Activated naive CD8-positive, alpha-beta T cell treated with anti-CD3 and anti-CD28 coated beads for 36 hours (primary cell): ENCODE results near the gene TMEM62. TPM values are rescaled to one million over a fixed set of nuclear protein-coding genes. Genes with fewer than 3 reads are reported as not detected.

Experiments used
- DNase-seq: peaks from one replicate; pipeline ENCODE4 v3.0.0; 2021
- H3K27ac Mint-ChIP-seq: one replicate; pipeline ENCODE4 v1.8.0; 2022; ENCODE audit warnings: mild to moderate bottlenecking, moderate library complexity, mixed read lengths
- H3K27me3 Mint-ChIP-seq: one replicate; pipeline ENCODE4 v1.8.0; 2022; ENCODE audit warnings: mild to moderate bottlenecking, mixed read lengths
- H3K36me3 Mint-ChIP-seq: one replicate; pipeline ENCODE4 v1.8.0; 2021; ENCODE audit warnings: mild to moderate bottlenecking, mixed read lengths
- H3K4me1 Mint-ChIP-seq: one replicate; pipeline ENCODE4 v1.8.0; 2021; ENCODE audit warnings: mixed read lengths
- H3K4me3 Mint-ChIP-seq: one replicate; pipeline ENCODE4 v1.8.0; 2022; ENCODE audit warnings: mild to moderate bottlenecking, moderate library complexity, mixed read lengths
- H3K9me3 Mint-ChIP-seq: one replicate; pipeline ENCODE4 v1.8.0; 2022; ENCODE audit warnings: mixed read lengths
- total RNA-seq, 2 experiments: library from RNA; stranded (reverse); gene quantifications; one replicate each; pipeline ENCODE4 v1.2.3, GENCODE V29; 2021

The TMEM62 gene
- total RNA-seq = 10 to 100 TPM; 13.8 to 13.9 TPM

GRCh38 chr15:43133430-43134156 is at the start of gene TMEM62:
Gene TMEM62 (plus strand): TSS chr15:43133586. CDS start chr15:43133803, 217 bp downstream.
- H3K36me3 Mint-ChIP-seq = peaks cover 20% of the 10 kb centered on the region
- peaks cover 4% of the 10 kb centered on the region for H3K9me3 Mint-ChIP-seq
- peak; percentile 72 for DNase-seq

GRCh38 chr15:43085921-43086320 is 47.5 kb upstream of the TMEM62 start:
- no peaks in the 10 kb centered on the region for H3K27me3 Mint-ChIP-seq
- no peak overlapping the region for H3K27ac Mint-ChIP-seq
- H3K36me3 Mint-ChIP-seq = peaks cover 25% of the 10 kb centered on the region
- H3K4me3 Mint-ChIP-seq = no peak overlapping the region
- no peaks in the 10 kb centered on the region for H3K9me3 Mint-ChIP-seq
- H3K4me1 Mint-ChIP-seq = peaks cover 18% of the 10 kb centered on the region
- DNase-seq = no peak

More at GRCh38 chr15:43133430-43134156, at the start of gene TMEM62:
- Mint-ChIP-seq H3K27ac (peak within 1 kb of the TSS; percentile 75), H3K27me3 (no peaks in the 10 kb centered on the region), H3K4me1 (peaks cover 15% of the 10 kb centered on the region), H3K4me3 (peak within 1 kb of the TSS; percentile 90)

- no peak for DNase-seq
- Mint-ChIP-seq H3K4me1 (peaks cover 18% of the 10 kb centered on the region), H3K27me3 (no peaks in the 10 kb centered on the region), H3K4me3 (no peak overlapping the region), H3K9me3 (no peaks in the 10 kb centered on the region), H3K36me3 (peaks cover 22% of the 10 kb centered on the region), H3K27ac (no peak overlapping the region)
Observed at GRCh38 chr15:43086551-43086950, 46.8 kb upstream of the TMEM62 start.

- Mint-ChIP-seq H3K4me3 (no peak overlapping the region), H3K27ac (no peak overlapping the region), H3K4me1 (peaks cover 28% of the 10 kb centered on the region), H3K36me3 (peaks cover 20% of the 10 kb centered on the region), H3K9me3 (no peaks in the 10 kb centered on the region), H3K27me3 (no peaks in the 10 kb centered on the region)
- DNase-seq = no peak
Observed at GRCh38 chr15:43091859-43092258, 41.5 kb upstream of the TMEM62 start.

- H3K4me3 Mint-ChIP-seq = no peak overlapping the region
- H3K27me3 Mint-ChIP-seq = no peaks in the 10 kb centered on the region
- no peak overlapping the region for H3K27ac Mint-ChIP-seq
- H3K9me3 Mint-ChIP-seq = no peaks in the 10 kb centered on the region
- peaks cover 26% of the 10 kb centered on the region for H3K36me3 Mint-ChIP-seq
- DNase-seq = no peak
- H3K4me1 Mint-ChIP-seq = peaks cover 34% of the 10 kb centered on the region
Observed at GRCh38 chr15:43093026-43093425, 40.4 kb upstream of the TMEM62 start.

- H3K4me3 Mint-ChIP-seq = no peak overlapping the region
- no peak overlapping the region for H3K27ac Mint-ChIP-seq
- DNase-seq = no peak
- no peaks in the 10 kb centered on the region for H3K27me3 Mint-ChIP-seq
- peaks cover 35% of the 10 kb centered on the region for H3K4me1 Mint-ChIP-seq
- peaks cover 26% of the 10 kb centered on the region for H3K36me3 Mint-ChIP-seq
- H3K9me3 Mint-ChIP-seq = no peaks in the 10 kb centered on the region
Observed at GRCh38 chr15:43094416-43095030, 38.9 kb upstream of the TMEM62 start.

- H3K27me3 Mint-ChIP-seq = no peaks in the 10 kb centered on the region
- peaks cover 39% of the 10 kb centered on the region for H3K4me1 Mint-ChIP-seq
- peaks cover 32% of the 10 kb centered on the region for H3K36me3 Mint-ChIP-seq
- DNase-seq = no peak
- no peak overlapping the region for H3K4me3 Mint-ChIP-seq
- H3K27ac Mint-ChIP-seq = no peak overlapping the region
- no peaks in the 10 kb centered on the region for H3K9me3 Mint-ChIP-seq
Observed at GRCh38 chr15:43095243-43095642, 38.1 kb upstream of the TMEM62 start.

GRCh38 chr15:43095708-43096347 is 37.6 kb upstream of the TMEM62 start:
- Mint-ChIP-seq H3K36me3 (peaks cover 34% of the 10 kb centered on the region), H3K27me3 (no peaks in the 10 kb centered on the region), H3K27ac (no peak overlapping the region), H3K4me3 (no peak overlapping the region), H3K9me3 (no peaks in the 10 kb centered on the region), H3K4me1 (peaks cover 41% of the 10 kb centered on the region)
- no peak for DNase-seq

- H3K9me3 Mint-ChIP-seq = no peaks in the 10 kb centered on the region
- H3K4me3 Mint-ChIP-seq = no peak overlapping the region
- H3K36me3 Mint-ChIP-seq = peaks cover 40% of the 10 kb centered on the region
- no peak for DNase-seq
- H3K4me1 Mint-ChIP-seq = peaks cover 47% of the 10 kb centered on the region
- H3K27ac Mint-ChIP-seq = no peak overlapping the region
- H3K27me3 Mint-ChIP-seq = no peaks in the 10 kb centered on the region
Observed at GRCh38 chr15:43096411-43096810, 37.0 kb upstream of the TMEM62 start.

GRCh38 chr15:43099105-43099845 is 34.1 kb upstream of the TMEM62 start:
- Mint-ChIP-seq H3K36me3 (peaks cover 56% of the 10 kb centered on the region), H3K27me3 (no peaks in the 10 kb centered on the region), H3K27ac (no peak overlapping the region), H3K4me1 (peaks cover 65% of the 10 kb centered on the region), H3K9me3 (no peaks in the 10 kb centered on the region), H3K4me3 (no peak overlapping the region)
- no peak for DNase-seq

GRCh38 chr15:43100971-43101370 is 32.4 kb upstream of the TMEM62 start:
- no peak for DNase-seq
- H3K36me3 Mint-ChIP-seq = peaks cover 54% of the 10 kb centered on the region

GRCh38 chr15:43102187-43102586 is 31.2 kb upstream of the TMEM62 start:
- Mint-ChIP-seq H3K4me1 (peaks cover 52% of the 10 kb centered on the region), H3K36me3 (peaks cover 49% of the 10 kb centered on the region), H3K27ac (peak overlapping the region; percentile 10), H3K27me3 (no peaks in the 10 kb centered on the region), H3K4me3 (no peak overlapping the region), H3K9me3 (no peaks in the 10 kb centered on the region)
- no peak for DNase-seq

More at GRCh38 chr15:43100971-43101370, 32.4 kb upstream of the TMEM62 start:
- no peaks in the 10 kb centered on the region for H3K27me3 Mint-ChIP-seq
- no peaks in the 10 kb centered on the region for H3K9me3 Mint-ChIP-seq
- peaks cover 55% of the 10 kb centered on the region for H3K4me1 Mint-ChIP-seq
- H3K4me3 Mint-ChIP-seq = no peak overlapping the region
- H3K27ac Mint-ChIP-seq = peak overlapping the region; percentile 30

- Mint-ChIP-seq H3K27ac (no peak overlapping the region), H3K4me3 (no peak overlapping the region), H3K36me3 (peaks cover 43% of the 10 kb centered on the region), H3K4me1 (peaks cover 46% of the 10 kb centered on the region), H3K27me3 (no peaks in the 10 kb centered on the region), H3K9me3 (no peaks in the 10 kb centered on the region)
- DNase-seq = no peak
Observed at GRCh38 chr15:43103907-43104306, 29.5 kb upstream of the TMEM62 start.

GRCh38 chr15:43104426-43104825 is 29.0 kb upstream of the TMEM62 start:
- Mint-ChIP-seq H3K4me1 (peaks cover 46% of the 10 kb centered on the region), H3K4me3 (peak overlapping the region; percentile 59), H3K27ac (no peak overlapping the region), H3K27me3 (no peaks in the 10 kb centered on the region), H3K36me3 (peaks cover 43% of the 10 kb centered on the region), H3K9me3 (no peaks in the 10 kb centered on the region)
- DNase-seq = no peak
